HCT116 (cell line): ENCODE results near the gene GPR89B.
"Not testable (repeated sequence)": the region's sequence is repeated elsewhere in the genome, so short reads cannot be mapped to it uniquely, and the experiment has no call there.

ENCODE experiments used
- CBX3 ChIP-seq: IDR thresholded peaks from 2 replicates; pipeline ENCODE4 v1.6.1; 2012; ENCODE audit warnings: low read depth
- CEBPB ChIP-seq: IDR thresholded peaks from 2 replicates; pipeline ENCODE4 v1.6.1; 2012; ENCODE audit warnings: low read depth
- CTCF ChIP-seq, 3 experiments: fragments of 200-600 bp in 1 of 3; sonication (generic) in 1 of 3; IDR thresholded peaks in 2 of 3; conservative IDR thresholded peaks in 1 of 3; 2 replicates each; pipeline ENCODE4 v1.5.1; 2012 to 2017; ENCODE audit warnings: low read depth in 2 of 3, low read length in 2 of 3, antibody characterized with exemption in 1 of 3, borderline replicate concordance in 1 of 3, control low read depth in 1 of 3, mild to moderate bottlenecking in 1 of 3, mixed read lengths in 1 of 3, mixed run types in 1 of 3, moderate library complexity in 1 of 3; ENCODE audit not compliant: insufficient read depth in 1 of 3
- FOSL1 ChIP-seq: IDR thresholded peaks from 2 replicates; pipeline ENCODE4 v1.6.1; 2012; ENCODE audit warnings: low read depth
- RAD21 ChIP-seq: IDR thresholded peaks from 2 replicates; pipeline ENCODE4 v1.6.1; 2012; ENCODE audit warnings: low read depth, mild to moderate bottlenecking
- REST ChIP-seq: IDR thresholded peaks from 2 replicates; pipeline ENCODE4 v1.6.1; 2012; ENCODE audit warnings: low read depth
- YY1 ChIP-seq: IDR thresholded peaks from 2 replicates; pipeline ENCODE4 v1.6.1; 2011; ENCODE audit warnings: low read length, low read depth, moderate library complexity, mild to moderate bottlenecking; ENCODE audit not compliant: insufficient replicate concordance; ENCODE audit errors: extremely low read depth

GRCh38 chr1:147927689-147928088 is 531 bp upstream of the GPR89B start:
- not testable (repeated sequence) for TF ChIP-seq RAD21; FOSL1; YY1; CTCF (IDR thresholded peaks at IDR 0.05 in 2 of 3, conservative IDR thresholded peaks at IDR 0.05 in 1 of 3; ENCODE audit: borderline replicate concordance in 1 of 3, insufficient read depth in 1 of 3, low read depth in 2 of 3, low read length in 2 of 3); CBX3; CEBPB; REST
